Neuron (in vitro differentiated cells): Measurements from ENCODE around the gene SAG.

ENCODE experiments used
- H2AFZ ChIP-seq: one replicate; pipeline ENCODE4 v1.6.1; 2013; ENCODE audit warnings: low read depth, mild to moderate bottlenecking, inconsistent platforms, low read length, moderate library complexity
- H3K27me3 ChIP-seq: one replicate; pipeline ENCODE4 v1.6.1; 2013; ENCODE audit warnings: low read length; ENCODE audit not compliant: insufficient read depth
- H3K36me3 ChIP-seq: one replicate; pipeline ENCODE4 v1.6.1; 2013; ENCODE audit warnings: low read length; ENCODE audit not compliant: insufficient read depth
- H3K4me1 ChIP-seq: one replicate; pipeline ENCODE4 v1.6.1; 2013; ENCODE audit warnings: low read length; ENCODE audit not compliant: insufficient read depth
- H3K4me3 ChIP-seq: 2 replicates; pipeline ENCODE4 v1.5.1; 2013; ENCODE audit warnings: mild to moderate bottlenecking, low read length, moderate library complexity
- H3K9me3 ChIP-seq: one replicate; pipeline ENCODE4 v1.6.1; 2013; ENCODE audit warnings: low read length

SAG gene

GRCh38 chr2:233384811-233385488 is 77.3 kb downstream of the SAG start:
- Histone ChIP-seq H2AFZ (no peak overlapping the region), H3K4me3 (no peak overlapping the region), H3K4me1 (peaks cover 6% of the 10 kb centered on the region), H3K27me3 (no peaks in the 10 kb centered on the region), H3K36me3 (peaks cover 4% of the 10 kb centered on the region), H3K9me3 (no peaks in the 10 kb centered on the region)

GRCh38 chr2:233385489-233386044 is 78.0 kb downstream of the SAG start:
- no peak overlapping the region for H2AFZ ChIP-seq
- H3K9me3 ChIP-seq, result no peaks in the 10 kb centered on the region
- no peak overlapping the region for H3K4me3 ChIP-seq
- peaks cover 9% of the 10 kb centered on the region for H3K36me3 ChIP-seq
- H3K4me1 ChIP-seq, result peaks cover 6% of the 10 kb centered on the region
- no peaks in the 10 kb centered on the region for H3K27me3 ChIP-seq

- Histone ChIP-seq H3K27me3 (no peaks in the 10 kb centered on the region), H3K4me1 (peaks cover 6% of the 10 kb centered on the region), H2AFZ (no peak overlapping the region), H3K9me3 (no peaks in the 10 kb centered on the region), H3K36me3 (peaks cover 9% of the 10 kb centered on the region), H3K4me3 (no peak overlapping the region)
Observed at GRCh38 chr2:233386382-233387041, 78.9 kb downstream of the SAG start.

- peaks cover 11% of the 10 kb centered on the region for H3K36me3 ChIP-seq
- H3K27me3 ChIP-seq, result no peaks in the 10 kb centered on the region
- H2AFZ ChIP-seq, result no peak overlapping the region
- peaks cover 6% of the 10 kb centered on the region for H3K4me1 ChIP-seq
- H3K4me3 ChIP-seq, result no peak overlapping the region
- no peaks in the 10 kb centered on the region for H3K9me3 ChIP-seq
Observed at GRCh38 chr2:233387225-233387624, 79.6 kb downstream of the SAG start.

- Histone ChIP-seq H3K4me3 (no peak overlapping the region), H3K9me3 (no peaks in the 10 kb centered on the region), H3K36me3 (peaks cover 11% of the 10 kb centered on the region), H3K27me3 (no peaks in the 10 kb centered on the region), H3K4me1 (peaks cover 6% of the 10 kb centered on the region), H2AFZ (no peak overlapping the region)
Observed at GRCh38 chr2:233387667-233388528, 80.3 kb downstream of the SAG start.

- Histone ChIP-seq H3K9me3 (no peaks in the 10 kb centered on the region), H2AFZ (no peak overlapping the region), H3K36me3 (peaks cover 17% of the 10 kb centered on the region)
Observed at GRCh38 chr2:233389601-233390125, 82.0 kb downstream of the SAG start.

GRCh38 chr2:233395687-233396086 is 88.1 kb downstream of the SAG start:
- Histone ChIP-seq H2AFZ (no peak overlapping the region), H3K27me3 (no peaks in the 10 kb centered on the region), H3K9me3 (no peaks in the 10 kb centered on the region), H3K36me3 (peaks cover 7% of the 10 kb centered on the region), H3K4me3 (no peak overlapping the region), H3K4me1 (no peaks in the 10 kb centered on the region)

More at GRCh38 chr2:233389601-233390125, 82.0 kb downstream of the SAG start:
- H3K4me3 ChIP-seq, result no peak overlapping the region
- H3K27me3 ChIP-seq, result no peaks in the 10 kb centered on the region
- peaks cover 6% of the 10 kb centered on the region for H3K4me1 ChIP-seq
